PC-3 (cell line): ENCODE results near the gene DNAJC10. TPM values are rescaled to one million over a fixed set of nuclear protein-coding genes. Genes with fewer than 3 reads are reported as not detected.

Experiments
- ATAC-seq: fragments of 200-7000 bp; cut with Tn5 transposase; 2 replicates; pipeline ENCODE4 v1.9.1; 2020; ENCODE audit warnings: mild to moderate bottlenecking, moderate library complexity
- BruUV-seq: library from RNA; stranded (reverse); fragments of 400-500 nt; replicated peaks from 2 replicates; lab custom pipeline; 2021; lab: Mats Ljungman, UMichigan
- CTCF ChIA-PET: fragments of 300-600 bp; sonication (Branson Sonifier 250); formaldehyde crosslinking; loops from one replicate; lab custom pipeline; 2022; ENCODE audit warnings: antibody characterized with exemption; lab: Charles Lee
- POLR2A ChIA-PET: fragments of 300-600 bp; sonication (Branson Sonifier 250); formaldehyde crosslinking; loops from one replicate; lab custom pipeline; 2022; ENCODE audit warnings: antibody characterized with exemption; ENCODE audit not compliant: unreplicated experiment; lab: Charles Lee
- DNase-seq: peaks from one replicate; pipeline ENCODE4 v3.0.0-alpha.2; 2015
- H2AFZ ChIP-seq: fragments of 300-600 bp; sonication (generic); 2 replicates; pipeline ENCODE4 v1.6.0; 2016; ENCODE audit warnings: antibody characterized with exemption, low read length
- H3F3A ChIP-seq: fragments of 300-600 bp; sonication (generic); one replicate; pipeline ENCODE4 v1.6.0; 2017; ENCODE audit warnings: antibody characterized with exemption, low read length, control low read depth, mild to moderate bottlenecking; ENCODE audit not compliant: unreplicated experiment
- H3K27ac ChIP-seq: fragments of 300-600 bp; sonication (generic); 2 replicates; pipeline ENCODE4 v1.5.1; 2016; ENCODE audit warnings: mild to moderate bottlenecking, low read length
- H3K27me3 ChIP-seq: fragments of 300-600 bp; sonication (generic); 2 replicates; pipeline ENCODE4 v1.6.1; 2016; ENCODE audit warnings: low read length, mixed read lengths
- H3K36me3 ChIP-seq: fragments of 300-600 bp; sonication (generic); 2 replicates; pipeline ENCODE4 v1.6.1; 2016; ENCODE audit warnings: low read depth, mixed run types, low read length, mixed read lengths
- H3K4me1 ChIP-seq: fragments of 300-600 bp; sonication (generic); 2 replicates; pipeline ENCODE4 v1.5.1; 2016; ENCODE audit warnings: low read length; ENCODE audit not compliant: insufficient read depth
- H3K4me2 ChIP-seq: fragments of 300-600 bp; sonication (generic); 2 replicates; pipeline ENCODE4 v1.6.0; 2016; ENCODE audit warnings: low read length
- H3K4me3 ChIP-seq: fragments of 300-600 bp; sonication (generic); 2 replicates; pipeline ENCODE4 v1.5.1; 2016; ENCODE audit warnings: mild to moderate bottlenecking, low read length, mixed read lengths
- H3K79me2 ChIP-seq: fragments of 300-600 bp; sonication (generic); 2 replicates; pipeline ENCODE4 v1.6.1; 2017; ENCODE audit warnings: low read length, mixed read lengths
- H3K9ac ChIP-seq: fragments of 300-600 bp; sonication (generic); 2 replicates; pipeline ENCODE4 v1.6.0; 2016; ENCODE audit warnings: mild to moderate bottlenecking, low read length
- H3K9me2 ChIP-seq: fragments of 300-600 bp; sonication (generic); replicated peaks from 2 replicates; pipeline ENCODE4 v1.6.1; 2016; ENCODE audit warnings: mixed run types, low read length, mixed read lengths
- H3K9me3 ChIP-seq: fragments of 300-600 bp; sonication (generic); 2 replicates; pipeline ENCODE4 v1.6.1; 2016; ENCODE audit warnings: low read length, mixed read lengths
- H4K20me1 ChIP-seq: fragments of 300-600 bp; sonication (generic); 2 replicates; pipeline ENCODE4 v1.6.1; 2016; ENCODE audit warnings: low read length, mixed read lengths
- CTCF ChIP-seq: fragments of 300-600 bp; sonication (generic); conservative IDR thresholded peaks from 2 replicates; pipeline ENCODE4 v1.5.1; 2017; ENCODE audit warnings: antibody characterized with exemption, low read depth, mild to moderate bottlenecking, low read length
- EZH2 ChIP-seq: fragments of 300-600 bp; sonication (generic); IDR thresholded peaks from one replicate; pipeline ENCODE4 v1.6.1; 2017; ENCODE audit warnings: antibody characterized with exemption, mild to moderate bottlenecking, low read length; ENCODE audit not compliant: unreplicated experiment
- EZH2phosphoT487 ChIP-seq: fragments of 300-600 bp; sonication (generic); IDR thresholded peaks from 2 replicates; pipeline ENCODE4 v1.6.1; 2018; ENCODE audit warnings: mild to moderate bottlenecking, antibody characterized with exemption, low read length, borderline replicate concordance
- intact Hi-C: fragments of 100-400 bp; cut with micrococcal nuclease; formaldehyde crosslinking; loops from 2 replicates; pipeline ENCODE4 v1.9.0; 2023
- total RNA-seq: library from RNA; depleted of rRNA; stranded (reverse); fragments of >200 nt; gene quantifications from 2 replicates; pipeline ENCODE4 v1.2.3, GENCODE V29; 2014

Gene DNAJC10
- total RNA-seq, 1 experiment from 2014 or later: 62.9 TPM

GRCh38 chr2:182667315-182667695 is 48.8 kb upstream of the DNAJC10 start:
- no peaks in the 10 kb centered on the region for H3K9me2 ChIP-seq
- no peak overlapping the region for H2AFZ ChIP-seq
- no peaks in the 10 kb centered on the region for H3K36me3 ChIP-seq
- DNase-seq (no peak), ATAC-seq (no peak)
- no peaks in the 10 kb centered on the region for H4K20me1 ChIP-seq
- no peaks in the 10 kb centered on the region for H3K4me1 ChIP-seq
- ChIA-PET POLR2A (no interaction called here), CTCF (interaction anchor here (1.0 to 1.2 kb wide), 2 partner anchors 48 to 100 kb away, joined by 5 to 13 read pairs; partner anchors contain the start of gene DNAJC10)
- H3F3A ChIP-seq: no peaks in the 10 kb centered on the region
- H3K9me3 ChIP-seq: no peaks in the 10 kb centered on the region
- no peaks in the 10 kb centered on the region for H3K27me3 ChIP-seq
- H3K4me2 ChIP-seq: no peak overlapping the region
- H3K27ac ChIP-seq: no peak overlapping the region
- intact Hi-C loops: loop anchor here (1.0 kb wide), 1 partner anchor 49 kb away; the partner anchor contains the start of gene DNAJC10
- no peaks in the 10 kb centered on the region for H3K79me2 ChIP-seq
- BruUV-seq: no TSS peak
- no peak overlapping the region for H3K4me3 ChIP-seq
- TF ChIP-seq EZH2: no peak
- peak; percentile 28; the same call in 1 of the 2 replicates for TF ChIP-seq CTCF
- H3K9ac ChIP-seq: no peak overlapping the region

GRCh38 chr2:182668671-182669070 is 47.4 kb upstream of the DNAJC10 start:
- no peak overlapping the region for H3K9ac ChIP-seq
- ChIA-PET POLR2A (interaction anchor here (0.6 kb wide), 1 partner anchor 64 kb away, joined by 3 read pairs; no protein-coding TSS in a partner anchor), CTCF (no interaction called here)
- H3K9me3 ChIP-seq: no peaks in the 10 kb centered on the region
- H4K20me1 ChIP-seq: no peaks in the 10 kb centered on the region
- H3K9me2 ChIP-seq: no peaks in the 10 kb centered on the region
- DNase-seq: peak; percentile 34
- no peak overlapping the region for H3K4me2 ChIP-seq
- H3K4me1 ChIP-seq: no peaks in the 10 kb centered on the region
- H3K4me3 ChIP-seq: no peak overlapping the region
- H3K27ac ChIP-seq: no peak overlapping the region
- no peaks in the 10 kb centered on the region for H3F3A ChIP-seq
- TF ChIP-seq CTCF (no peak), EZH2 (no peak), EZH2phosphoT487 (no peak)
- no peaks in the 10 kb centered on the region for H3K27me3 ChIP-seq
- BruUV-seq: no TSS peak
- H3K36me3 ChIP-seq: no peaks in the 10 kb centered on the region
- no peak overlapping the region for H2AFZ ChIP-seq
- intact Hi-C loops: no loop called here
- no peak for ATAC-seq
- H3K79me2 ChIP-seq: no peaks in the 10 kb centered on the region

GRCh38 chr2:182672466-182673165 is 43.4 kb upstream of the DNAJC10 start:
- no peak for ATAC-seq
- Histone ChIP-seq H3K9ac (no peak overlapping the region), H3K27ac (no peak overlapping the region), H3K4me2 (no peak overlapping the region), H2AFZ (no peak overlapping the region), H3K4me1 (no peaks in the 10 kb centered on the region), H3K9me2 (no peaks in the 10 kb centered on the region), H3K4me3 (no peak overlapping the region), H3F3A (no peaks in the 10 kb centered on the region), H3K79me2 (no peaks in the 10 kb centered on the region), H4K20me1 (no peaks in the 10 kb centered on the region), H3K9me3 (no peaks in the 10 kb centered on the region), H3K27me3 (no peaks in the 10 kb centered on the region), H3K36me3 (no peaks in the 10 kb centered on the region)
- peak; percentile 39 for DNase-seq
- intact Hi-C loops: no loop called here
- BruUV-seq: no TSS peak
- ChIA-PET CTCF (no interaction called here), POLR2A (no interaction called here)
- TF ChIP-seq CTCF (no peak), EZH2 (no peak), EZH2phosphoT487 (no peak)
